ENCODE measurements around the gene ISG20. TPM values are rescaled to one million over a fixed set of nuclear protein-coding genes. Genes with fewer than 3 reads are reported as not detected.

ISG20 gene
- total RNA-seq: 6.2 TPM

DNA sequence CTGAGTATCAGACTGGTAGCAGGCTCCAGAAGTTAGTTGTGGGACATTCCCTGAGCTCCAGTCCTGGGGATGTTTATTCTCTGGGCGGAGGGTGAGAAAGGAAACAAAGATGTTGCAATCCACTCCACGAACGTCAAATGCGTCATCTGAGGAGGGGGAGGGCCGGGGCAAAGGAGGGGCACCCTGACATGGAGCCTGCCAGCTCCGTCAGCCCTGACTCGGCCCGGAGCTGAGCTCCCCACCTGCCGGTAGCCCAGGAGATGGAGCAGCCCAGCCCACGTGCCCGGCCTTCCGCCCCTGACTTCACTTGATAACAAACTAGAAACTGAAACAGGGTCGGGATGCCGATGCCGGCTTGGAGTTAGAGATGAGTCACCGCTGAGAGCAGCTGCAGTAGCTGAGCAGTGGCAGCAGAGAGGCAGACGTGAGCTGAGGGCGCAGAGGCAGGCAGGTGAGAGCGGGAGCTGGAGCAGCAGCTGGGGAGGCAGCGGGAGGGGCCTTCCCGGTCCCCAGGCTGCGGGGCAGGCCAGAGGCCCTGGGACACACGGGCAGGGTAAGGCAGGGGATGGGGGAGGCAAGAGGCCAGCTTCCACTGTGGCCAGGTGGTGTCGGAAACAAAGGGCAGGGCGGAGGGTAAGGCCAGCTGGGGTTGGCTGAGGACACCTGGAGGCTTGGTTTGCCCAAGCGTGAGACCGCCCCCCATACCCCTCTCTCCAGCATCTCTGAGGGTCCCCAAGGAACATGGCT is at the start of gene ISG20:
Gene ISG20, plus strand, starts transcription at position 391 of the 747 bp plus-strand sequence. Its CDS starts 351 bp downstream, at position 742.

DNA sequence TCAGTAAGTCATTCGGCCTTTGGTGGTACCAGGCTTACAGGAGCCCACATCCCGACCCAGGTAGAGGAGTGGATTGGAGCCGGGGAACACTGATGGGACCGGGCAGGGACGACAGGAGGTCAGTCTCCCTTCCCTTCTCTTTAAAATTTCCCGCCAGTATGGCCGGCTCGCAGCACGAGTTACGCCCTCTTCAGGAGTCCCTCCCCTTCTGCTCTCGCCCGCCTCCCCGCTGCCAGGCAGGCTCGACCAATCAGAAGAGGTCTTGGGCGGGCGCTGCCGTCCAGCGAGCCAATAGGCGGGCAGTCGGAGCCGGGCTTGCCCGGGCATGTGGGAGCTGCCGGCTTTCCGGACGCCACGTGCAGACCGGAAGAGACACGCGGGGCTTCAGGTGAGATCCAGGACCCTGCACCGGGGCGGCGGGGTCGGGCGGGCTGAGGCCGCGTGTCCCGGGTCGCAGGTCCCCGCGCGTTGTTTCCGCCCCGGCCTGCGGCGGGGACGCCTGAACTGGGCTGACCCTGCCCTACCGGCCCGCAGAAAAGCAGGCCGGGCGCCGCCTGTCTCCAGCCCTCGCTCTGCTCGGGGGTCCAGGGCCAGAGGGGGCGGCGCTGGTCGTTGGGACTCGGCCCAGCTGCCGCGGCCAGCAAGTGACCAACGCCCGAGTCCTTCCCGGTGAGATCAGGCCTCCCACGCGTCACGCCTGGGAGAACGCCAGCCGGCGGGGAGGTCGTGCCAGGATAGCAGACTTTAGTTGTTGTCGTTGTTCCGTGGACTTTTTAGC is 17.6 kb upstream of the ISG20 start, which contains the start of gene AEN:
Gene AEN, plus strand, starts transcription at position 346 of the 778 bp plus-strand sequence. CDS start 4,870 bp downstream, outside the sequence.

Small RNAs within 50 kb of the gene (small RNA-seq; reads per million reads assigned to genes)
- gene MIR1179 (ENCODE audit: low replicate concordance): not detected
- gene MIR7-2 (ENCODE audit: low replicate concordance): not detected

Other genes with a start within 250 kb of the ISG20 start
- gene MRPL46, start 171.6 kb upstream of the ISG20 start, total RNA-seq: 26.8 TPM
- gene MRPS11, start 171.3 kb upstream of the ISG20 start, total RNA-seq: 26.4 TPM
- 16.3 TPM for gene DET1, start 92.3 kb upstream of the ISG20 start, total RNA-seq
- gene AEN, start 17.7 kb upstream of the ISG20 start, total RNA-seq: 8.3 TPM
- gene ACAN, start 164.4 kb downstream of the ISG20 start, total RNA-seq: 4.0 TPM

Data from metanephros (tissue), 2 donors.